ENCODE data around the gene ABCA7. TPM values are rescaled to one million over a fixed set of nuclear protein-coding genes. Genes with fewer than 3 reads are reported as not detected.
A peak's percentile ranks its signal among the peaks of the same experiment; 100 is the strongest.

ABCA7 gene
- total and polyA plus RNA-seq, 2 of the 13 experiments (the other 11 are each of a cell fraction or from before 2014, with no cell fraction given) = 4.4 to 32.4 TPM

GRCh38 chr19:1098177-1099051 is 58.5 kb downstream of the ABCA7 start (continued):
- TF ChIP-seq HIC2 (CRISPR knock-in tag; IDR thresholded peaks at IDR 0.05; ENCODE audit: low read depth) (no peak; the same call in 1 of the 2 replicates), HDAC6 (IDR thresholded peaks at IDR 0.05; ENCODE audit: low read depth, low read length) (no peak), TBX2 (CRISPR knock-in tag; IDR thresholded peaks at IDR 0.05; ENCODE audit: borderline replicate concordance) (peak; percentile 79; the same call in 1 of the 2 replicates), ZMYM4 (CRISPR knock-in tag; IDR thresholded peaks at IDR 0.05) (peak; percentile 56; the same call in 1 of the 2 replicates), ZBTB2 (CRISPR knock-in tag; IDR thresholded peaks at IDR 0.05; ENCODE audit: low read depth) (0 out of 2 replicates have a peak, but pooled peaks have one; percentile 20), MTF2 (CRISPR knock-in tag; IDR thresholded peaks at IDR 0.05; ENCODE audit: borderline replicate concordance) (no peak), ZNF670 (CRISPR knock-in tag; IDR thresholded peaks at IDR 0.05; ENCODE audit: borderline replicate concordance) (no peak), ZNF44 (CRISPR knock-in tag; IDR thresholded peaks at IDR 0.05) (no peak), AGO2 (optimal IDR thresholded peaks at IDR 0.05; ENCODE audit: low read depth, low read length) (no peak), HMGXB4 (CRISPR knock-in tag; IDR thresholded peaks at IDR 0.05; ENCODE audit: borderline replicate concordance in 1 of 2, low read depth in 1 of 2) (no peak; a peak in 1 of 4 replicates), TBP (CRISPR knock-in tag; IDR thresholded peaks at IDR 0.05) (no peak), HMGA1 (CRISPR knock-in tag; conservative IDR thresholded peaks at IDR 0.05) (no peak), DPF2 (CRISPR knock-in tag; IDR thresholded peaks at IDR 0.05; ENCODE audit: borderline replicate concordance, low read depth) (peak; percentile 80), HINFP (CRISPR knock-in tag; IDR thresholded peaks at IDR 0.05; ENCODE audit: low read depth) (0 out of 2 replicates have a peak, but pooled peaks have one; percentile 67), PHF5A (CRISPR knock-in tag; IDR thresholded peaks at IDR 0.05; ENCODE audit: low read depth, unreplicated experiment) (no peak), MXD3 (CRISPR knock-in tag; IDR thresholded peaks at IDR 0.05) (no peak), ZNF546 (CRISPR knock-in tag; conservative IDR thresholded peaks at IDR 0.05) (no peak), MIER3 (CRISPR knock-in tag; IDR thresholded peaks at IDR 0.05; ENCODE audit: borderline replicate concordance) (no peak; the same call in 1 of the 2 replicates), GTF2F1 (IDR thresholded peaks at IDR 0.05; ENCODE audit: low read length) (no peak), ZNF773 (CRISPR knock-in tag; IDR thresholded peaks at IDR 0.05; ENCODE audit: borderline replicate concordance) (no peak), HMG20B (CRISPR knock-in tag; conservative IDR thresholded peaks at IDR 0.05) (no peak)

All from HepG2 (cell line).